NCI-H146 treated with DMSO at 0.1 percent for 48 hours (cell line): Measurements from ENCODE around the gene RTP5.
"Not testable (repeated sequence)": the region's sequence is repeated elsewhere in the genome, so short reads cannot be mapped to it uniquely, and the experiment has no call there.

Experiments used
- DNase-seq: peaks from one replicate; lab custom pipeline; 2025; ENCODE audit not compliant: unreplicated experiment; lab: John Stamatoyannopoulos, UW

The RTP5 gene

GRCh38 chr2:241901500-241902351, 32.2 kb downstream of the RTP5 start:
- DNase-seq: no peak

DNA sequence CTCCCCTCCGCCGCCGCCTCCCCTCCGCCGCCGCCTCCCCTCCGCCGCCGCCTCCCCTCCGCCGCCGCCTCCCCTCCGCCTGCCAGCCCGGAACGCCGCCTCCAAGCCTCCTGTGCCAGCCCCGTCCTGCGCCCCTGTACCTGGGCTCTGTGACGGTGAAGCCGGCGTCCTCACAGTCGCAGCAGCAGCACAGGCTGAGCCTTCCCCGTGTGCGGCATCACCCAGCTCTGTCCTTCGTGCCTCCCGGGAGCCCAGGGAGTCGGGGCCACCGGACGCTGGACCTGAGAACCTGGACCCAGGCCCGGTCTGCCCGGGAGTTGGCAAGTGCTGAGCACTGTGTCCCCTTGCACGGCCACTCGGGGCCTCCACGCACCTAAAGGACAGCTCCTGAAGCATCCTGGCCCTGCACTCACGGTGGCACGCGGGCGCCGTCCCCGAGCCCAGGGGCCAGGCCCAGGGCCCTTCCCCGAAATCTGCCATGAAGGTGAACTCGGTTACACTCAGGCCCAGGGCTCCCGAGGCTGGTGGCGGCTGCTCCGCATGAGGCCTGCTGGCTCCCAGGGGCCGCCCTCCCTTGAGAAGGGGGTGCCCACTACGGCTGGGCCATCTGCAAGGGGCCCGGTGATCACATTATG, 32.9 kb downstream of the RTP5 start:
- DNase-seq: no peak

GRCh38 chr2:241903121-241904010, 33.8 kb downstream of the RTP5 start:
- DNase-seq: no peak

GRCh38 chr2:241904011-241904718, 34.6 kb downstream of the RTP5 start:
- DNase-seq: no peak

DNA sequence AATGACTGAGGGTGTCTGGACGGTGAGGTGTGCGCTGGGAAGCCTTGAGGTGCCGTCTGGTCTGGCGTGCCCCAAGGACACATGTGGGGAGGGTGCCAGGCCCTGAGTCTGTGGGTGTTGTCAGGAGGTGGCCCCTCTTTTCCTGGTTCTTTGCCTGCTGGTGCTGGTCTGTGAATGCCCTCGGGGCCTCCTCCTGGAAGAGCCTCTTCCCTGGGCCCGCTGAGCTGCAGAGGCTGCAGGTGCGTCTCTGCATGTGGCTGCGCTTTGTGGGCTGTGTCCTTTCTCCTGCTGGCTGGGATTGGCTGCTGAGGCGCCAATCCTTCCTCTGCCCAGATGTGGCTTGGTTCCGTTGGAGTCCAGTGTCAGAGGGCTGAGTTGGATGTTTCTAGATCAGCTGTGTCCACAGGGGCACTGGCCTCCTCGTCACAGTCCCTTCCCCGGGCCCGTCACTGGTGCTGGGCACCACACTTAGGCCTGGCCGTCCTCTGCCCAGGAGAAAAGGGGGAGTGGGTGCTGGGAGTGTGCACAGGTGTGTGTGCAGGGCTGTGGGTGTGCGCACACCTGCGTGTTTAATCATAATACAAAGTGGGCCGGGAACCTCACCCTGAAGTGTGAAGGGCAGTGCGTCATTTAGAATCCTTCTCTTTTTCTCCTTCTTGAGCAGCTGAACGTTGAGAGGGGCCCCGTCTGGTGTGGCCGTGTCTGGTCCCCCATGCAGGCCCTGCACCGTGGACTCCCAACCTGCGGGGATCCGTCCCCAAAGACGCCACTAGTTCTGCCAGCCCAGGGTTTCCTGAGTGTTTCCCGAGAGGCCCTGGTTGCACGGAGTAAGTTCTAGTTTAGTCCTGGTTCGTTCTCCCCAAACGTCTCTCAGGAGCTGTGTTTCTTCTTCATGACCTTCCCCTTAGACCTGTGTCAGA, 35.5 kb downstream of the RTP5 start:
- peak; percentile 13 for DNase-seq

GRCh38 chr2:241905716-241906377, 36.3 kb downstream of the RTP5 start:
- DNase-seq: no peak

DNA sequence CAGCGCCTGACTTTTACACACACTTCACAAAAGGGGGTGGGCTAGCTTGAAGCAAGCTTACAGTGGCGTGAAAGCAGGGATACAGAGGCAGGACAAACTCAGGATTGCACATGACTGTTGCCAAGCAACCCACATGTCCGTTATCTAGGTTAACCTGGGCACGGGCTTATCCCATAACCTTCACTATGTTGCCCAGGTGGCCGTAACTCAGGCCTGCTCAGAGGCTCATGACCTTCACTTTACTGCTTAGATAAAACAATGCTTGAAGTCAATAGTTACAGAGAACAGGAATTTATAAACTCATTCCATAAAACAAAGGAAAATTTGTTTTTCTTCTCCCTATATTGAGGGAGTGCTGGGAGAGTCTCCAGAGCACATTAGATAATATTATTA, 36.8 kb downstream of the RTP5 start:
- not testable (repeated sequence) for DNase-seq

DNA sequence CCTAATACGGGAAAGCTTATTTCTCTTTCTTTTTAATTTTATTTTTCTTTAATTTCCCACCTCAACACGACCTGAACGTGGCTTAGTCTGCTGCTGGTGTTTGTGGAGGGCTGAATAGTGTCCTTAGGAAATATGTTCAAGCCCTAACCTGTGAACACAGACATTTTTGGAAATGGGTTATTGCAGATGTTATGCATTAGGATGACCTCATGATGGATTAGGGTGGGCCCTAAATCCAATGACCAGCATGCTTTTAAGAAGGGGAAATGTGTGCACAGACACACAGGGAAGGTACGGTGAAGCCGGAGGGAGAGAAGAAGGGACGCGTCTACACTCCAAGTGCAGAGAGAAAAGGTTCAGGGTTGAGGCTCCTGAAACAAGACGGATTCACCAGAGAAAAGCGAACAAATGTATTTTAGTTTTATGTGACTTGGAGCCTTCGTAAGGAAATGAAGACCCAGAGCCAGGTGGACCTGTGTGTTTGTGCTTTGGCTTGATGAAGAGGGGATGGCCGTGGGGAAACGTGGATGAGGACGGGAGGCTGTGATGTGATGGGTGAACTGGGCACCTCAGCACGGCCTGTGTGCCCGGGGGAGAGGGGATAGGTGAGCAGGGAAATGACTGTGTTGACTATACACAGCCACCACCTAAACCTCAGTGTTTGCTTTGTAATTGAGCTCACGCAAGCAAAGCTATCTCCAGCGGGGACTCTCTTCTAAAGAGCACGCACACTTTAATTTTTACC, 37.5 kb downstream of the RTP5 start:
- peak; percentile 35 for DNase-seq

- DNase-seq: not testable (repeated sequence)
These were observed 38.3 kb downstream of the RTP5 start for GRCh38 chr2:241907831-241908230.

- no peak for DNase-seq
These were observed 39.3 kb downstream of the RTP5 start for GRCh38 chr2:241908686-241909420.

- no peak for DNase-seq
These were observed 40.2 kb downstream of the RTP5 start for GRCh38 chr2:241909769-241910168.

GRCh38 chr2:241910604-241911520, 41.3 kb downstream of the RTP5 start:
- no peak for DNase-seq

- DNase-seq: no peak
These were observed 42.0 kb downstream of the RTP5 start for GRCh38 chr2:241911551-241911950.

- no peak for DNase-seq
These were observed 42.6 kb downstream of the RTP5 start for GRCh38 chr2:241912021-241912555.

GRCh38 chr2:241913703-241914102, 44.2 kb downstream of the RTP5 start:
- no peak for DNase-seq

GRCh38 chr2:241914542-241914941, 45.0 kb downstream of the RTP5 start:
- no peak for DNase-seq

DNA sequence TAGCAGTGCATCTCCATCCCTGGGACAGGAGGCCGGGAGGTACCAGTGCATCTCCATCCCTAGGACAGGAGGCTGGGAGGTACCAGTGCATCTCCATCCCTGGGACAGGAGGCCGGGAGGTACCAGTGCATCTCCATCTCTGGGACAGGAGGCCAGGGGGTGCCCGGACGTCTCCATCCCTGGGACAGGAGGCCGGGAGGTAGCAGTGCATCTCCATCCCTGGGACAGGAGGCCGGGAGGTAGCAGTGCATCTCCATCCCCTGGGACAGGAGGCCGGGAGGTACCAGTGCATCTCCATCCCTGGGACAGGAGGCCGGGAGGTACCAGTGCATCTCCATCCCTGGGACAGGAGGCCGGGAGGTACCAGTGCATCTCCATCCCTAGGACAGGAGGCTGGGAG, 52.1 kb downstream of the RTP5 start:
- DNase-seq: not testable (repeated sequence)
